ENCODE data around the gene DOCK2. TPM values are rescaled to one million over a fixed set of nuclear protein-coding genes. Genes with fewer than 3 reads are reported as not detected.

DOCK2 gene
- polyA plus RNA-seq, 1 experiment, result 1.6 TPM

GRCh38 chr5:169777159-169777558, 140.1 kb downstream of the DOCK2 start:
- POLR2A ChIA-PET, result no interaction called here
- Histone ChIP-seq H3K27ac (ENCODE audit: low read depth, low read length) (no peak overlapping the region), H3K27me3 (ENCODE audit: control insufficient read depth, insufficient read depth, low read length) (no peaks in the 10 kb centered on the region), H3K9me3 (ENCODE audit: control insufficient read depth, insufficient read depth, low read length) (no peaks in the 10 kb centered on the region), H3K4me3 (ENCODE audit: low read depth, low read length) (no peak overlapping the region)
- TF ChIP-seq CTCF (IDR thresholded peaks at IDR 0.05; ENCODE audit: low read depth, low read length), result no peak
- CTCF ChIA-PET, result interaction anchor here (0.9 kb wide), 1 partner anchor 9 kb away, joined by 3 read pairs; no protein-coding TSS in a partner anchor
- DNase-seq (ENCODE audit: low read depth, low spot score), result no peak

GRCh38 chr5:169778622-169779596, 141.8 kb downstream of the DOCK2 start:
- no peak for TF ChIP-seq CTCF (IDR thresholded peaks at IDR 0.05; ENCODE audit: low read depth, low read length)
- CTCF ChIA-PET, result interaction anchor here (0.7 to 1.2 kb wide), 2 partner anchors 14 to 201 kb away, joined by 4 read pairs; partner anchors contain the start of gene INSYN2B
- POLR2A ChIA-PET, result no interaction called here
- Histone ChIP-seq H3K4me3 (ENCODE audit: low read depth, low read length) (no peak overlapping the region), H3K9me3 (ENCODE audit: control insufficient read depth, insufficient read depth, low read length) (no peaks in the 10 kb centered on the region), H3K27ac (ENCODE audit: low read depth, low read length) (no peak overlapping the region), H3K27me3 (ENCODE audit: control insufficient read depth, insufficient read depth, low read length) (no peaks in the 10 kb centered on the region)
- no peak for DNase-seq (ENCODE audit: low read depth, low spot score)

- Histone ChIP-seq H3K4me3 (ENCODE audit: low read depth, low read length) (no peak overlapping the region), H3K27ac (ENCODE audit: low read depth, low read length) (no peak overlapping the region), H3K9me3 (ENCODE audit: control insufficient read depth, insufficient read depth, low read length) (no peaks in the 10 kb centered on the region), H3K27me3 (ENCODE audit: control insufficient read depth, insufficient read depth, low read length) (no peaks in the 10 kb centered on the region)
- POLR2A ChIA-PET, result no interaction called here
- no peak for DNase-seq (ENCODE audit: low read depth, low spot score)
- no peak for TF ChIP-seq CTCF (IDR thresholded peaks at IDR 0.05; ENCODE audit: low read depth, low read length)
- CTCF ChIA-PET, result interaction anchor here (0.8 kb wide), 1 partner anchor 80 kb away, joined by 3 read pairs; no protein-coding TSS in a partner anchor
These were observed 144.6 kb downstream of the DOCK2 start for GRCh38 chr5:169781420-169782345.

- TF ChIP-seq CTCF (IDR thresholded peaks at IDR 0.05; ENCODE audit: low read depth, low read length), result no peak
- CTCF ChIA-PET, result interaction anchor here (1.1 to 4.6 kb wide), 2 partner anchors 8 to 194 kb away, joined by 3 to 21 read pairs; partner anchors contain the start of gene INSYN2B
- DNase-seq (ENCODE audit: low read depth, low spot score), result no peak
- POLR2A ChIA-PET, result interaction anchor here (1.6 kb wide), 1 partner anchor 17 kb away, joined by 4 read pairs; no protein-coding TSS in a partner anchor
- Histone ChIP-seq H3K4me3 (ENCODE audit: low read depth, low read length) (no peak overlapping the region), H3K9me3 (ENCODE audit: control insufficient read depth, insufficient read depth, low read length) (no peaks in the 10 kb centered on the region), H3K27ac (ENCODE audit: low read depth, low read length) (no peak overlapping the region), H3K27me3 (ENCODE audit: control insufficient read depth, insufficient read depth, low read length) (no peaks in the 10 kb centered on the region)
These were observed 148.9 kb downstream of the DOCK2 start for GRCh38 chr5:169785771-169786618.

All from AG04450 (cell line).